Measurements from ENCODE around the gene SNX13.

Gene SNX13

GRCh38 chr7:17940302-17940883 lies at the start of gene SNX13:
TSS of gene SNX13 (minus strand) at chr7:17940494. CDS start at chr7:17940295, 199 bp downstream.
- DNase-seq = peak; percentile 87

- DNase-seq = no peak
These were observed 49.3 kb upstream of the SNX13 start for GRCh38 chr7:17989546-17989945.

GRCh38 chr7:17988858-17989257 lies 48.6 kb upstream of the SNX13 start:
- no peak for DNase-seq

GRCh38 chr7:17988141-17988540 lies 47.8 kb upstream of the SNX13 start:
- no peak for DNase-seq

GRCh38 chr7:17986851-17987250 lies 46.6 kb upstream of the SNX13 start:
- DNase-seq = no peak

- DNase-seq = no peak
These were observed 45.4 kb upstream of the SNX13 start for GRCh38 chr7:17985473-17986239.

GRCh38 chr7:17984288-17984687 lies 44.0 kb upstream of the SNX13 start:
- DNase-seq = no peak

GRCh38 chr7:17983221-17984062 lies 43.1 kb upstream of the SNX13 start:
- no peak for DNase-seq

- no peak for DNase-seq
These were observed 36.7 kb upstream of the SNX13 start for GRCh38 chr7:17976952-17977351.

- no peak for DNase-seq
These were observed 31.1 kb upstream of the SNX13 start for GRCh38 chr7:17971411-17971810.

- no peak for DNase-seq
These were observed 28.8 kb upstream of the SNX13 start for GRCh38 chr7:17968791-17969715.

- DNase-seq = no peak
These were observed 26.4 kb upstream of the SNX13 start for GRCh38 chr7:17966706-17967105.

- DNase-seq = no peak
These were observed 25.3 kb upstream of the SNX13 start for GRCh38 chr7:17965603-17966002.

- no peak for DNase-seq
These were observed 23.0 kb upstream of the SNX13 start for GRCh38 chr7:17963281-17963680.

GRCh38 chr7:17962652-17963051 lies 22.4 kb upstream of the SNX13 start:
- DNase-seq = no peak

GRCh38 chr7:17957871-17958270 lies 17.6 kb upstream of the SNX13 start:
- no peak for DNase-seq

- no peak for DNase-seq
These were observed 12.1 kb upstream of the SNX13 start for GRCh38 chr7:17952387-17952786.

- DNase-seq = no peak
These were observed 11.5 kb upstream of the SNX13 start for GRCh38 chr7:17951742-17952254.

GRCh38 chr7:17948526-17949238 lies 8.4 kb upstream of the SNX13 start:
- DNase-seq = no peak

- no peak for DNase-seq
These were observed 7.3 kb upstream of the SNX13 start for GRCh38 chr7:17947620-17948019.

GRCh38 chr7:17946591-17946990 lies 6.3 kb upstream of the SNX13 start:
- DNase-seq = no peak

GRCh38 chr7:17944720-17945119 lies 4.4 kb upstream of the SNX13 start:
- no peak for DNase-seq
